HEK293T (cell line): ENCODE measurements around the gene OR12D1.

Source experiments
- BHLHE40 ChIP-seq: fragments of 450-650 bp; IDR thresholded peaks from 2 replicates; pipeline ENCODE4 v1.6.1; 2016; ENCODE audit warnings: mild to moderate bottlenecking, moderate library complexity, borderline replicate concordance
- CTBP1 ChIP-seq: fragments of 450-650 bp; IDR thresholded peaks from 2 replicates; pipeline ENCODE4 v1.6.1; 2016; ENCODE audit warnings: borderline replicate concordance
- ELF4 ChIP-seq: fragments of 450-650 bp; IDR thresholded peaks from 2 replicates; pipeline ENCODE4 v1.6.1; 2017; ENCODE audit warnings: antibody characterized with exemption
- FOXA1 ChIP-seq: fragments of 450-650 bp; IDR thresholded peaks from 2 replicates; pipeline ENCODE4 v1.6.1; 2016; ENCODE audit warnings: mild to moderate bottlenecking
- FOXK2 ChIP-seq: fragments of 450-650 bp; IDR thresholded peaks from 2 replicates; pipeline ENCODE4 v1.6.1; 2016; ENCODE audit warnings: mild to moderate bottlenecking
- SP1 ChIP-seq: fragments of 450-650 bp; IDR thresholded peaks from 2 replicates; pipeline ENCODE4 v1.6.1; 2017
- TF ChIP-seq, protein P1 (sequence below): fragments of 450-650 bp; IDR thresholded peaks from 2 replicates; pipeline ENCODE4 v1.6.1; 2016

DNA sequence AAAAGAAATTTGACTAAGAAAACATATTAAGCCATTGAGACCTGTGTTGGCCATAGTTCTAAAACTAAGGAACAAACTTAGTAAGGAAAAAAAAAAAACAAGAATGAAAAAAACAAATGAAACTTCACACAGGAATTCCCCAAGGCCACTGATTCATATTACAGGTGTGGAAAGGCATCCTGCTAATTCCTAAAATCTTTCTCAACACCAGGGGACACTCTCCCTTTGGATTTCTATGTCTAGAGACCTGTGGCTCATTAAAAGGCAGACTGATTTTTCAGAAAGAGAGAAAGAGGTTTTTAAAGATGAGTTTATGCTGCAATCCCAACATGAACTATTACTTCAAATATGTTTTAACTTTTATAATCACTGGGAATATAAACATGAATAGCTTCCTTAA is at the start of gene OR12D1:
- TF ChIP-seq SP1 (no peak), CTBP1 (no peak), FOXK2 (no peak), BHLHE40 (no peak), FOXA1 (no peak), ELF4 (no peak)
- TF ChIP-seq, protein P1, sequence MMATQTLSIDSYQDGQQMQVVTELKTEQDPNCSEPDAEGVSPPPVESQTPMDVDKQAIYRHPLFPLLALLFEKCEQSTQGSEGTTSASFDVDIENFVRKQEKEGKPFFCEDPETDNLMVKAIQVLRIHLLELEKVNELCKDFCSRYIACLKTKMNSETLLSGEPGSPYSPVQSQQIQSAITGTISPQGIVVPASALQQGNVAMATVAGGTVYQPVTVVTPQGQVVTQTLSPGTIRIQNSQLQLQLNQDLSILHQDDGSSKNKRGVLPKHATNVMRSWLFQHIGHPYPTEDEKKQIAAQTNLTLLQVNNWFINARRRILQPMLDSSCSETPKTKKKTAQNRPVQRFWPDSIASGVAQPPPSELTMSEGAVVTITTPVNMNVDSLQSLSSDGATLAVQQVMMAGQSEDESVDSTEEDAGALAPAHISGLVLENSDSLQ, result no peak
